Colonic mucosa (tissue), 4 donors: ENCODE measurements around the gene KIF5A. TPM values are rescaled to one million over a fixed set of nuclear protein-coding genes. Genes with fewer than 3 reads are reported as not detected.

Experiments
- DNase-seq: peaks from one replicate; pipeline ENCODE4 v3.0.0-alpha.2; 2020
- H3K27ac ChIP-seq: fragments of 200-600 bp; one replicate; pipeline ENCODE4 v1.8.0; 2021
- H3K27me3 ChIP-seq: fragments of 200-600 bp; one replicate; pipeline ENCODE4 v1.8.0; 2021
- H3K36me3 ChIP-seq: fragments of 200-600 bp; one replicate; pipeline ENCODE4 v1.8.0; 2021
- H3K4me1 ChIP-seq: fragments of 200-600 bp; one replicate; pipeline ENCODE4 v1.8.0; 2021; ENCODE audit warnings: mild to moderate bottlenecking
- H3K4me3 ChIP-seq: fragments of 200-600 bp; one replicate; pipeline ENCODE4 v1.8.0; 2021
- H3K9ac ChIP-seq, 2 donors: one replicate each; pipeline ENCODE4 v1.7.0; 2013; ENCODE audit warnings: control low read depth in 2 of 2, low read depth in 2 of 2, low read length in 2 of 2
- H3K9me3 ChIP-seq: fragments of 200-600 bp; one replicate; pipeline ENCODE4 v1.8.0; 2021
- CTCF ChIP-seq: fragments of 200-600 bp; IDR thresholded peaks from one replicate; pipeline ENCODE4 v1.8.0; 2022; ENCODE audit warnings: antibody characterized with exemption, mild to moderate bottlenecking
- intact Hi-C: fragments of 100-400 bp; cut with DNase I; formaldehyde crosslinking; loops from one replicate; pipeline ENCODE4 v1.14.1; 2022
- total RNA-seq, 2 donors: library from RNA; stranded (reverse); fragmentation: NEBNext Ultra II Directional in 1 of 2; extraction: Animal tissue kit (Norgen Biotek cat#: 25700) in 1 of 2; gene quantifications; one replicate each; pipeline ENCODE4 v1.2.1, GENCODE V29; 2021
- donor health status: healthy.
- donor health status: DM: no; HTN: no; CAD: no.
- donor health status: DM: no; HTN: no; CAD: no.

The KIF5A gene
- total RNA-seq, 2 donors from 2014 or later = 0.67 to 2.1 TPM

GRCh38 chr12:57620245-57620935, 70.5 kb downstream of the KIF5A start:
- no peaks in the 10 kb centered on the region for H3K36me3 ChIP-seq
- H3K9me3 ChIP-seq = no peaks in the 10 kb centered on the region
- no peak overlapping the region for H3K4me3 ChIP-seq
- TF ChIP-seq CTCF = no peak
- intact Hi-C loops = loop anchor here (2.0 to 5.0 kb wide), 2 partner anchors 38 to 158 kb away; no protein-coding TSS in a partner anchor
- peaks cover 45% of the 10 kb centered on the region for H3K27me3 ChIP-seq
- DNase-seq = no peak
- no peak overlapping the region for H3K27ac ChIP-seq
- peaks cover 11% of the 10 kb centered on the region for H3K4me1 ChIP-seq
- H3K9ac ChIP-seq = no peak overlapping the region

GRCh38 chr12:57620936-57621496, 71.2 kb downstream of the KIF5A start:
- Histone ChIP-seq H3K4me1 (peaks cover 11% of the 10 kb centered on the region), H3K27me3 (peaks cover 50% of the 10 kb centered on the region), H3K27ac (no peak overlapping the region), H3K9me3 (no peaks in the 10 kb centered on the region), H3K36me3 (no peaks in the 10 kb centered on the region), H3K4me3 (peak overlapping the region; percentile 37), H3K9ac (no peak overlapping the region)
- no peak for DNase-seq
- intact Hi-C loops = loop anchor here (2.0 to 5.0 kb wide), 2 partner anchors 38 to 159 kb away; no protein-coding TSS in a partner anchor
- TF ChIP-seq CTCF = no peak

- H3K9ac ChIP-seq = no peak overlapping the region
- H3K4me3 ChIP-seq = peak overlapping the region; percentile 37
- intact Hi-C loops = loop anchor here (2.0 to 5.0 kb wide), 2 partner anchors 39 to 159 kb away; no protein-coding TSS in a partner anchor
- no peak overlapping the region for H3K27ac ChIP-seq
- peaks cover 11% of the 10 kb centered on the region for H3K4me1 ChIP-seq
- DNase-seq = peak; percentile 50
- H3K27me3 ChIP-seq = peaks cover 55% of the 10 kb centered on the region
- H3K9me3 ChIP-seq = no peaks in the 10 kb centered on the region
- no peaks in the 10 kb centered on the region for H3K36me3 ChIP-seq
- peak; percentile 94 for TF ChIP-seq CTCF
Measured at GRCh38 chr12:57621497-57622292, 71.9 kb downstream of the KIF5A start.

GRCh38 chr12:57622293-57623245, 72.7 kb downstream of the KIF5A start:
- peaks cover 11% of the 10 kb centered on the region for H3K4me1 ChIP-seq
- no peak overlapping the region for H3K4me3 ChIP-seq
- H3K36me3 ChIP-seq = no peaks in the 10 kb centered on the region
- H3K27me3 ChIP-seq = peaks cover 64% of the 10 kb centered on the region
- no peak overlapping the region for H3K9ac ChIP-seq
- no peak overlapping the region for H3K27ac ChIP-seq
- no peaks in the 10 kb centered on the region for H3K9me3 ChIP-seq
- intact Hi-C loops = loop anchor here (5.0 kb wide), 1 partner anchor 160 kb away; no protein-coding TSS in a partner anchor
- no peak for TF ChIP-seq CTCF
- no peak for DNase-seq
